ENCODE measurements around the gene MAD1L1.

MAD1L1 gene

GRCh38 chr7:1852517-1853430 lies 380.0 kb downstream of the MAD1L1 start:
- no peak overlapping the region for H3K4me3 ChIP-seq (ENCODE audit: low read depth, low read length)
- no peak for TF ChIP-seq CTCF (IDR thresholded peaks at IDR 0.05; ENCODE audit: borderline replicate concordance, insufficient read depth, low read depth, low read length)

DNA sequence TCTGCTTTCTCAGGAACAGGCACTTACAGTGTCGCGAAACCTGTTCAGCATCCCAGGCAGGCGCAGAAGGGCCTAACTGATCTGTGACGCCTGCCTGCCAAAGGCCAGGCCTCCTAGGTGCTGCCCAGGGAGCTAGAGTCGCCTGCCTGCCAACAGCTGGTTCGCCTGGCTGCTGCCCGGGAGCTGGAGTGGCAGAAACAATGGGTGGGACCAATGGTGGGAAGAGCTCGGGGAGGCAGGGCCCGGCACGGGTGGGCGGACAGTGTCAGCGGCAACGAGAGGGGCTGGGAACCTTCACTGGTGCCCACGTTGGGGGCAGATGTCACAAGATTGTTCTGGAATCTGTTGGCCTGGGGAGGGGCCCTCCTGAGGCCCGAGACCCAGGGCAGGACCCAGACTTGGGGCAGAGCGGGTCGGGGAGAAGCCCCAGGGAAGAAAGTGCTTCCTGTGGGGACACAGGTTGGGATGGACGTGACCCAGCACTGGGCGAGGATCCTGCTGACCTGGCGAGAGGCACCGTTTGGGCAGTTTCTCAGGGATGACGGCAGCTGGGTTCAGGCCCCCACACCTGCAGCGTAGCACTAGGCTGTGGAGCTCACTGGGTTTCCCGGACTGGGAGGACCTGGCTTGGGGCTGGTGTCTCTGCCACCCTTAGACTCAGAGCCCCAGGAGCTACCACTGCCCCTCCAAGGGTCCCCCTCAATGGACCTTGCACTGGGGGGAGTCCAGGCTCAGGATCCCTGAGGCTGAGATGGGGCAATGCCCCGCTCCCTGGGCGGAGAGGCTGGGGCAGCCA lies 380.8 kb downstream of the MAD1L1 start:
- H3K4me3 ChIP-seq (ENCODE audit: low read depth, low read length), result no peak overlapping the region
- TF ChIP-seq CTCF (IDR thresholded peaks at IDR 0.05; ENCODE audit: borderline replicate concordance, insufficient read depth, low read depth, low read length), result no peak

DNA sequence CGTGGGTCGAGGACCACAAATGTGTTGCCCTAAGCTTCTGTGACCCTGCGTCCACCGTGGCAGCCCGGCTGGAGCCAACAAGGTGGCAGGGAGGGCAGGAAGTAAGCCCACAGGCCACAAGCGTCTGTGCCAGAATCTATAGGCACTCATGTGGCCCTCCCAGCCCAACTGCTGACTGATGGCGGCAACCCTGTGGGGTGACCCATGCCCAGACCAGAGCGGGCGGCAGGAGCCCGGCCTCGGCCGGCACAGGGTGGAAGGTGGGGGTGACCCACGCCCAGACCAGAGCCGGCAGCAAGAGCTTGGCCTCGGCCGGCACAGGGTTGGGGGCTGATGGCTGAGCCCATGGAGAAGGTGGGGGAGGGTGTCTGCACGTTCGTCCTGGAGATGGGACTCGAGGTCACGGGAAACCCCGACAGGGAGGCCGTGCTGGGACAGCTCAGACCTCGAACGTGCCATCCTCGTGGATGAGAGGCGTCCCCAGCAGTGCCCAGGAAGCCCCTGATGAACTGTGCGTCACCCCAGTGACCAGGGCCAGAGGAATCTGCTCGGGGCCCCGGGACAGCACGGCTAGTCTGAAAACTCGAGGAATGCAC lies 381.7 kb downstream of the MAD1L1 start:
- no peak overlapping the region for H3K4me3 ChIP-seq (ENCODE audit: low read depth, low read length)
- TF ChIP-seq CTCF (IDR thresholded peaks at IDR 0.05; ENCODE audit: borderline replicate concordance, insufficient read depth, low read depth, low read length), result no peak

DNA sequence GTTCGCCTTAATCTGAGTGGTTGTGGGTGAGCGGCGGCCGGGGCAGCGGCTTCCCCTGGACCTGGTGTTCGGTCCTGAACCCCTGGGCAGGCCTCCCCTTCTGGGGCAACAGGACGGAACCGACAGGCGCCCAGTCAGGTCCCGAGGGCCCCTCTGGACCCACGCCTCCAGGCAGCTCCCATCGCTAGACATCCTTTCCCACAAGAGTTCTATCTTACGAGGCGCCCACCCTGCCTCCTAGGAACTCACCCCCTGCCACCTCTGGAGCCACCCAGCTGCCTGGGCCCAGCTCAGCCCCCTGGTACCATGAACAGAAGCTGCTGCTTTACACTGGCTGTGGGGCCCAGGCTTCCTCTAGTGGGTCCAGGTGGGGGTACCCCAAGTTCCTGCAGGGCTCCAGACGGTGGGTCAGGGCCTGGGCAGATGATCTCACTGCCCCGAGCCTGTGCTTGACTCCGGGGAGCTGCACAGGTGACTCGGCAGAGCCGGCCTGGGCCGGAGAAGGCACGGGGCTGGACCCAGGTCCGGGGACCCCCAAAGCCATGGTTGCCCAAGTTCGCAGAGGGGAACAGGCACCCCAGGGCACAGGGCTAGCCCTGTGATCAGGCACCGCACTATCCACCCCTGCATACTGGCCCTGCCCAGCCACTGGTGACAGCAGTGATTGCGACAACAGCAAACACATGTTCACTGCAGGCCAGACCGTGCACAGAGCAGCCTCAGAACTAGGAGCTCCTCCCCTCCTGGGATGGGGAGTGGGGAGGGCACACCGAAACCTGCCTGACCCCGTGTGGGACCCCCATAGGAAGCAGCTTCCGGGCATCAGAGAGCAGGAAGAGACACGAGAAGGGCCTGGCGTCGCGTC lies 382.4 kb downstream of the MAD1L1 start:
- no peak for TF ChIP-seq CTCF (IDR thresholded peaks at IDR 0.05; ENCODE audit: borderline replicate concordance, insufficient read depth, low read depth, low read length)
- H3K4me3 ChIP-seq (ENCODE audit: low read depth, low read length), result no peak overlapping the region

GRCh38 chr7:1849351-1850041 lies 383.2 kb downstream of the MAD1L1 start:
- H3K4me3 ChIP-seq (ENCODE audit: low read depth, low read length), result no peak overlapping the region
- no peak for TF ChIP-seq CTCF (IDR thresholded peaks at IDR 0.05; ENCODE audit: borderline replicate concordance, insufficient read depth, low read depth, low read length)

GRCh38 chr7:1848911-1849311 lies 383.8 kb downstream of the MAD1L1 start:
- H3K4me3 ChIP-seq (ENCODE audit: low read depth, low read length), result no peak overlapping the region
- no peak for TF ChIP-seq CTCF (IDR thresholded peaks at IDR 0.05; ENCODE audit: borderline replicate concordance, insufficient read depth, low read depth, low read length)
